ENCODE data around the gene CFAP52.

DNA sequence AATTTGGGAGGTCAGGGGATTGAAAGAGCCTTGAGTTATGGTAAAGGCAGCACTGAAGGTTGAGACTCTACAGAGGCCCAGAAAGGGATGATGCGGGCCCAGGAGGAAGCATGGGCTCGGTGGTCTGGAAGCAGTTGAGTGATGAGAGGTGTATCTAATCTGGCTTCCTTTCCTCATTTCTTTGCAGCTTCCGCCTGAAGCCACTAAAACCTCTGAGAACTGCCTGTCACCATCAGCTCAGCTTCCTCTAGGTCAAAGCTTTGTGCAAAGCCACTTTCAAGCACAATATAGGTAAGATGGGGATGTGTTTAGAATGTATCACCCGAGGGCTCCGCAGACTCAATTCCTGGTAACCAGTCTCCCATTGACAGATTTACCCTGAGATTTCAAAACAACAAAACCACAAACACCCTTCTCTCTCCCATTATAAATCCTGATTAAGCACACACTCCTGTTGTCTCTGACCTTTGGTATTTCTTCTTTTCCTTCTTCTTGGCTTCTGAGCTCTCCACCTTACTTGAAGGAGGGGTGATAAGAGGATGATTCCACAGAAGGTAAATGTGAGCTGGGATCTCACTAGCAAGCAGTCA, 90.1 kb downstream of the CFAP52 start:
- TF ChIP-seq CTCF (IDR thresholded peaks at IDR 0.05 in 8 of 11, conservative IDR thresholded peaks at IDR 0.05 in 3 of 11) (no peak), POLR2AphosphoS5 (IDR thresholded peaks at IDR 0.05) (no peak), POLR2A (IDR thresholded peaks at IDR 0.05) (no peak)

Data from spleen (tissue), 7 donors.